Measurements from ENCODE around the gene GPC6. TPM values are rescaled to one million over a fixed set of nuclear protein-coding genes. Genes with fewer than 3 reads are reported as not detected.

The GPC6 gene
- total RNA-seq, 2 donors from 2014 or later = 1.6 to 4.0 TPM

DNA sequence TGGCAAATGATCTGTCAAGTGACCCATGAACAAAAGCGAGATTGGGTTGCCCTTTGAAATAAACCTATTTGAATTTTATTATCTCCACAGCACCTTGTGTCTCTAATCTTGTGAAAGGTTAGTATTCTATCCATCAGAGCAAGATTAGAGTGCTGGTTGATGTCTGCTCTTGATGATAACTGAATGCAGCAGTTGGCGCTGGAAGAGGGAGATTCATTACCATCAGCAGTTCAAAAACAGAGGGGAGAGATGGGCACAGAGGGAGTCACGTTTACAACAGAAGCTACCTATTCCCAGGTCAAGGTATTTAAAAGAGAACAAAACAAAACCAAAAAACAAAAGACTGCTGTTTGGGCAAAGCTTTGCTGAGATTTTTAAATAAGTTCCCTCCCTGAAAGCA lies 588.1 kb downstream of the GPC6 start:
- H3K4me1 ChIP-seq = no peaks in the 10 kb centered on the region
- ATAC-seq (no peak), DNase-seq (no peak)
- no peak overlapping the region for H3K4me3 ChIP-seq
- no peaks in the 10 kb centered on the region for H3K9me3 ChIP-seq
- no peak overlapping the region for H3K27ac ChIP-seq
- TF ChIP-seq, protein P1, sequence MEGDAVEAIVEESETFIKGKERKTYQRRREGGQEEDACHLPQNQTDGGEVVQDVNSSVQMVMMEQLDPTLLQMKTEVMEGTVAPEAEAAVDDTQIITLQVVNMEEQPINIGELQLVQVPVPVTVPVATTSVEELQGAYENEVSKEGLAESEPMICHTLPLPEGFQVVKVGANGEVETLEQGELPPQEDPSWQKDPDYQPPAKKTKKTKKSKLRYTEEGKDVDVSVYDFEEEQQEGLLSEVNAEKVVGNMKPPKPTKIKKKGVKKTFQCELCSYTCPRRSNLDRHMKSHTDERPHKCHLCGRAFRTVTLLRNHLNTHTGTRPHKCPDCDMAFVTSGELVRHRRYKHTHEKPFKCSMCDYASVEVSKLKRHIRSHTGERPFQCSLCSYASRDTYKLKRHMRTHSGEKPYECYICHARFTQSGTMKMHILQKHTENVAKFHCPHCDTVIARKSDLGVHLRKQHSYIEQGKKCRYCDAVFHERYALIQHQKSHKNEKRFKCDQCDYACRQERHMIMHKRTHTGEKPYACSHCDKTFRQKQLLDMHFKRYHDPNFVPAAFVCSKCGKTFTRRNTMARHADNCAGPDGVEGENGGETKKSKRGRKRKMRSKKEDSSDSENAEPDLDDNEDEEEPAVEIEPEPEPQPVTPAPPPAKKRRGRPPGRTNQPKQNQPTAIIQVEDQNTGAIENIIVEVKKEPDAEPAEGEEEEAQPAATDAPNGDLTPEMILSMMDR (IDR thresholded peaks at IDR 0.05) = no peak
- TF ChIP-seq POLR2A (IDR thresholded peaks at IDR 0.05) = no peak
- H3K36me3 ChIP-seq (replicated peaks in 1 of 2; ENCODE audit: insufficient read depth in 1 of 2, low read depth in 2 of 2) = no peaks in the 10 kb centered on the region
- 72 to 89% methylated on average over 3 of the region's 3 CpGs for WGBS, 2 donors
- intact Hi-C loops (cut with DNase I) = no loop called here
- H3K27me3 ChIP-seq = no peaks in the 10 kb centered on the region

DNA sequence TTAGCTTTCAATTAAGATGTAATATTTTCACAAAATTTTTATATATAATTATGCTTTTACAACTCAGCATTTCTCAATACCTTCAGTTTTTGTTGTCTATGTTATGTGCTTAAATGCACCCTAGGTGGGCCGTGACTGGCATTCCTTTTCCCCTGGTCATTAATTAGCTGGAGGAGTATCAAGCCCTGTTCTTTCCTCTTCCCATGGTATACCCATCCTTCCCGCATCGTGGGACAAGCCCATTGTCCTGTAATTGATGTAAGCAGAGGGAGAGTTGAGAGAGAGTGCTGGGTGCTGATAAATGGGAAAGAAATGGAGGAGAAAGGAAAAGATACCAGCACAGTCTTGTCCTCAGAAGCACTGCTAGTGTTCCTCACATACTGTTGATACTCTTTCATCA lies 591.7 kb downstream of the GPC6 start:
- no peak overlapping the region for H3K4me3 ChIP-seq
- WGBS, 2 donors = 81 to 87% methylated on average over 3 of the region's 3 CpGs
- ATAC-seq (no peak), DNase-seq (no peak)
- no peaks in the 10 kb centered on the region for H3K36me3 ChIP-seq (replicated peaks in 1 of 2; ENCODE audit: insufficient read depth in 1 of 2, low read depth in 2 of 2)
- no peaks in the 10 kb centered on the region for H3K27me3 ChIP-seq
- intact Hi-C loops (cut with DNase I) = no loop called here
- H3K4me1 ChIP-seq = no peaks in the 10 kb centered on the region
- no peak overlapping the region for H3K27ac ChIP-seq
- no peaks in the 10 kb centered on the region for H3K9me3 ChIP-seq
- no peak for TF ChIP-seq POLR2A (IDR thresholded peaks at IDR 0.05)
- TF ChIP-seq, protein P1 (IDR thresholded peaks at IDR 0.05) = no peak

- ATAC-seq = no peak
- no peak for DNase-seq
- intact Hi-C loops (cut with DNase I) = no loop called here
- Histone ChIP-seq H3K4me3 (no peak overlapping the region), H3K36me3 (replicated peaks in 1 of 2; ENCODE audit: insufficient read depth in 1 of 2, low read depth in 2 of 2) (no peaks in the 10 kb centered on the region), H3K27me3 (no peaks in the 10 kb centered on the region), H3K9me3 (no peaks in the 10 kb centered on the region), H3K27ac (no peak overlapping the region), H3K4me1 (no peaks in the 10 kb centered on the region)
- WGBS, 2 donors = 78% methylated on average over 3 of the region's 3 CpGs
- no peak for TF ChIP-seq POLR2A (IDR thresholded peaks at IDR 0.05)
- TF ChIP-seq, protein P1 (IDR thresholded peaks at IDR 0.05) = no peak
These were observed 592.8 kb downstream of the GPC6 start for GRCh38 chr13:93819331-93819890.

GRCh38 chr13:93824286-93824685 lies 597.7 kb downstream of the GPC6 start:
- Histone ChIP-seq H3K27me3 (no peaks in the 10 kb centered on the region), H3K27ac (no peak overlapping the region), H3K9me3 (no peaks in the 10 kb centered on the region), H3K36me3 (replicated peaks in 1 of 2; ENCODE audit: insufficient read depth in 1 of 2, low read depth in 2 of 2) (no peaks in the 10 kb centered on the region), H3K4me3 (no peak overlapping the region), H3K4me1 (no peaks in the 10 kb centered on the region)
- no peak for DNase-seq
- no peak for TF ChIP-seq POLR2A (IDR thresholded peaks at IDR 0.05)
- TF ChIP-seq, protein P1 (IDR thresholded peaks at IDR 0.05) = no peak
- intact Hi-C loops (cut with DNase I) = no loop called here
- ATAC-seq = no peak
- WGBS, 2 donors = 89 to 94% methylated on average over 3 of the region's 3 CpGs

DNA sequence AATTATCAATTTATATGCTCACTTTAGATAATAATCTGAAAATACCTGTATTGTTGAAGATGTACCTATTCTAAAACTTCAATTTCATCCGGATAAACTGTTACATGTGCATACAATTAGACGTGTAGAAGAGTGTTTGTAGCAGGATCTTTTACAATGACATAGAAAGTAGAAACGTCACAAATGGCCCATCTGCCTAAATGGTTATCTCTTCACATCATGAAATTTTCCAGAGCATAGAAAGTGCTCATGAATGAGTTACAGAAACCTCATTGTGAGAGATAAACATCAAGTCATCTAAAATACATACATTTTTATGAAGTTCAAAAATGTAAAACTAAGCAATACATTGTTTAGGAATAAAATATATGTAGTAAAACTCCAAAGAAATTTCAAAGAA lies 607.4 kb downstream of the GPC6 start:
- TF ChIP-seq POLR2A (IDR thresholded peaks at IDR 0.05) = no peak
- TF ChIP-seq, protein P1 (IDR thresholded peaks at IDR 0.05) = no peak
- Histone ChIP-seq H3K4me3 (no peak overlapping the region), H3K9me3 (no peaks in the 10 kb centered on the region), H3K4me1 (no peaks in the 10 kb centered on the region), H3K27ac (no peak overlapping the region), H3K27me3 (no peaks in the 10 kb centered on the region), H3K36me3 (replicated peaks in 1 of 2; ENCODE audit: insufficient read depth in 1 of 2, low read depth in 2 of 2) (no peaks in the 10 kb centered on the region)
- intact Hi-C loops (cut with DNase I) = no loop called here
- 47 to 63% methylated on average over 3 of the region's 3 CpGs for WGBS, 2 donors
- ATAC-seq = no peak
- DNase-seq = no peak
